IPS-18a (cell line): ENCODE results near the gene MARVELD2.
A peak's percentile ranks its signal among the peaks of the same experiment; 100 is the strongest.
"Not testable (repeated sequence)": the region's sequence is repeated elsewhere in the genome, so short reads cannot be mapped to it uniquely, and the experiment has no call there.

Experiments used
- H3K27ac ChIP-seq: one replicate; pipeline ENCODE4 v1.5.1; 2013; ENCODE audit warnings: low read length
- H3K27me3 ChIP-seq: one replicate; pipeline ENCODE4 v1.6.1; 2013; ENCODE audit warnings: mild to moderate bottlenecking, low read length; ENCODE audit not compliant: control insufficient read depth, insufficient read depth
- H3K36me3 ChIP-seq: one replicate; pipeline ENCODE4 v1.6.1; 2013; ENCODE audit warnings: low read depth, low read length; ENCODE audit not compliant: control insufficient read depth
- H3K4me1 ChIP-seq: one replicate; pipeline ENCODE4 v1.6.1; 2013; ENCODE audit warnings: low read depth, low read length; ENCODE audit not compliant: control insufficient read depth
- H3K4me3 ChIP-seq: one replicate; pipeline ENCODE4 v1.5.1; 2013; ENCODE audit warnings: low read length
- H3K9ac ChIP-seq: one replicate; pipeline ENCODE4 v1.6.1; 2013; ENCODE audit warnings: mild to moderate bottlenecking, low read length, moderate library complexity
- H3K9me3 ChIP-seq: one replicate; pipeline ENCODE4 v1.6.1; 2013; ENCODE audit warnings: low read depth, low read length; ENCODE audit not compliant: control insufficient read depth

The MARVELD2 gene

DNA sequence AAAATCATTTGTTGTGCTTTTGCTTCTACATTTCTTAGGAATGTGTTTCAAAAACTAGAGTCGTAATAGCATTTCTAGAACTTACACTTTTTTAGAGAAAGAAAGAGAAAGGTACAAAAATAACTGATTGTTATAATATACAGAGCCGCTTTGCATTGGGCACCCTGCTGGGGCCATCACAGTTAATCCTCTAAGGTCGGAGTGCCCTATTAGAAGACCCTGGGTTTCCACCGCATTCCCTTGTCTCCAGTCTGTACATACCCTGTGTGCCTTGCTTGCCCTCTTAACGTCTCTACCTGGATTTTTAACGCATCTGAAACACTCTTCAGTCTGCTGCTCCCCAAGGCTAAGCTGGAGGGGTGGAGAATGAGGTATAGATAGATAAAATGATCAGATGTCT lies 1.3 kb downstream of the MARVELD2 start:
- Histone ChIP-seq H3K36me3 (peaks cover 9% of the 10 kb centered on the region), H3K4me3 (peak overlapping the region; percentile 82), H3K27me3 (peaks cover 17% of the 10 kb centered on the region), H3K27ac (no peak overlapping the region), H3K9me3 (no peaks in the 10 kb centered on the region), H3K9ac (peak overlapping the region; percentile 93), H3K4me1 (peaks cover 7% of the 10 kb centered on the region)

GRCh38 chr5:69416699-69417098 lies 1.8 kb downstream of the MARVELD2 start:
- Histone ChIP-seq H3K9ac (peak overlapping the region; percentile 93), H3K4me3 (peak overlapping the region; percentile 82), H3K27me3 (peaks cover 17% of the 10 kb centered on the region), H3K27ac (no peak overlapping the region), H3K9me3 (no peaks in the 10 kb centered on the region), H3K36me3 (peaks cover 5% of the 10 kb centered on the region), H3K4me1 (peaks cover 7% of the 10 kb centered on the region)

DNA sequence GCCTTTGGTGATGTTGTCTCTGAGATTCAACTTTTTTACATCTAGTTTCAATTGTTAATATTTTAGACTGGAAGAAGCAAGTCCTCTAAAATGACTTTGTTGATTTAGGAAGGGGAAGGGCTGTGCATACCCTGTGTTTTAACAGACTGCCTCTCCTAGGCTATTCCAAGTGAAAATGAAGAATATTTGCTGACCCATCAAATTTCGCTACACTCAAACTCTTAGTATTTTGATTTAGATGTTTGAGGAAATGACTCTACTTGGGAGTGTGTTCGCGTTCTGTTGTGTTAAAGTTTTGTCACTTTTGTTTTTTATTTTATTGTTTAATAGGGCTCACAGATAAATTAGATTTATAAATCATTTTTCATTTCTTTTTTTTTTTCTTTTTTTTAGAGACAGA lies 3.6 kb downstream of the MARVELD2 start:
- H3K27me3 ChIP-seq, result peaks cover 17% of the 10 kb centered on the region
- peaks cover 3% of the 10 kb centered on the region for H3K36me3 ChIP-seq
- no peak overlapping the region for H3K27ac ChIP-seq
- peaks cover 7% of the 10 kb centered on the region for H3K4me1 ChIP-seq
- H3K4me3 ChIP-seq, result no peak overlapping the region
- no peak overlapping the region for H3K9ac ChIP-seq
- H3K9me3 ChIP-seq, result no peaks in the 10 kb centered on the region

- Histone ChIP-seq H3K36me3 (peaks cover 5% of the 10 kb centered on the region), H3K4me3 (no peak overlapping the region), H3K4me1 (no peaks in the 10 kb centered on the region), H3K27me3 (no peaks in the 10 kb centered on the region), H3K9ac (no peak overlapping the region), H3K9me3 (no peaks in the 10 kb centered on the region), H3K27ac (no peak overlapping the region)
Observed at GRCh38 chr5:69431424-69432303, 16.7 kb downstream of the MARVELD2 start.

GRCh38 chr5:69432412-69433206 lies 17.7 kb downstream of the MARVELD2 start:
- Histone ChIP-seq H3K27me3 (no peaks in the 10 kb centered on the region), H3K36me3 (peaks cover 5% of the 10 kb centered on the region), H3K4me3 (no peak overlapping the region), H3K9me3 (no peaks in the 10 kb centered on the region), H3K27ac (no peak overlapping the region), H3K4me1 (no peaks in the 10 kb centered on the region), H3K9ac (no peak overlapping the region)

- not testable (repeated sequence) for H3K9ac ChIP-seq, H3K27me3 ChIP-seq, H3K4me3 ChIP-seq, H3K36me3 ChIP-seq, H3K4me1 ChIP-seq, H3K9me3 ChIP-seq, H3K27ac ChIP-seq
Observed at GRCh38 chr5:69435276-69435884, 20.5 kb downstream of the MARVELD2 start.

DNA sequence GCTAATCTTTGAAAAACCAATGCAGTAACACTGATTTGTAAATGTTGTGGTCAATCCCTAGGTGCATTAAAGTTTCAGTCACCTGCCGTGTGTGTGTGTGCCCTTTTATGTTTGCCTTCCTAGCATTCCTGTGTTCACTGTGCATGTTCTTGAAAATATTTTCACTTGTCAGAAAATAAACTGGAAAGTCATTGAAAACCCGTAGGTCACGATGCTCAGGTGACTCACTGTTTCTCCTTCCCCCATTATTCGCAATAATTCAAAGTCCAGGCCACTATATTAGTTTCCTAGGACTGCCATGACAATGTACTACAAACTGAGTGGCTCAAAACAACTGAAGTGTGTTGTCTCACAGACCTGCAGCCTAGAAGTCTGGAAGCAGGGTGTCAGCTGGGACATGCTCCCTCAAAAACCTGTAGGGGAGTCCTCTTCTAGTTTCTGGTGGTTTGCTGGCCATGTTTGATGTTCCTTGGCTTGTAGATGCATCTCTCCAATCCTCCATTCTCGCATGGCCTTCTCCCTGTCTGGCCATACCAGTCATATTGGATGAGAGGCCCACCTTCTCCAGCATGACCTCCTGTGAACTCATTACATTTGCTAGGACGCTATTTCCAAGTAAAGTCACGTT lies 29.3 kb downstream of the MARVELD2 start:
- no peak overlapping the region for H3K27ac ChIP-seq
- H3K9me3 ChIP-seq, result no peaks in the 10 kb centered on the region
- H3K4me1 ChIP-seq, result no peaks in the 10 kb centered on the region
- H3K27me3 ChIP-seq, result no peaks in the 10 kb centered on the region
- H3K9ac ChIP-seq, result no peak overlapping the region
- no peak overlapping the region for H3K4me3 ChIP-seq
- H3K36me3 ChIP-seq, result peaks cover 6% of the 10 kb centered on the region

GRCh38 chr5:69449511-69449910 lies 34.6 kb downstream of the MARVELD2 start:
- Histone ChIP-seq H3K27ac (no peak overlapping the region), H3K4me3 (no peak overlapping the region), H3K4me1 (no peaks in the 10 kb centered on the region), H3K27me3 (no peaks in the 10 kb centered on the region), H3K9ac (no peak overlapping the region), H3K36me3 (no peaks in the 10 kb centered on the region), H3K9me3 (no peaks in the 10 kb centered on the region)

GRCh38 chr5:69450116-69450515 lies 35.2 kb downstream of the MARVELD2 start:
- H3K9ac ChIP-seq, result no peak overlapping the region
- H3K4me3 ChIP-seq, result no peak overlapping the region
- no peaks in the 10 kb centered on the region for H3K9me3 ChIP-seq
- no peaks in the 10 kb centered on the region for H3K27me3 ChIP-seq
- H3K4me1 ChIP-seq, result no peaks in the 10 kb centered on the region
- H3K27ac ChIP-seq, result no peak overlapping the region
- no peaks in the 10 kb centered on the region for H3K36me3 ChIP-seq

- H3K27ac ChIP-seq, H3K9me3 ChIP-seq, H3K36me3 ChIP-seq, H3K4me1 ChIP-seq, H3K9ac ChIP-seq, H3K27me3 ChIP-seq, H3K4me3 ChIP-seq: not testable (repeated sequence)
Observed at GRCh38 chr5:69450527-69450926, 35.6 kb downstream of the MARVELD2 start.

- H3K9me3 ChIP-seq, result no peaks in the 10 kb centered on the region
- no peak overlapping the region for H3K9ac ChIP-seq
- no peaks in the 10 kb centered on the region for H3K27me3 ChIP-seq
- no peak overlapping the region for H3K4me3 ChIP-seq
- H3K4me1 ChIP-seq, result no peaks in the 10 kb centered on the region
- no peaks in the 10 kb centered on the region for H3K36me3 ChIP-seq
- H3K27ac ChIP-seq, result no peak overlapping the region
Observed at GRCh38 chr5:69451941-69452647, 37.2 kb downstream of the MARVELD2 start.
